Keratinocyte (primary cell): ENCODE results near the gene SLC22A9. TPM values are rescaled to one million over a fixed set of nuclear protein-coding genes. Genes with fewer than 3 reads are reported as not detected.

Source experiments
- DNase-seq: peaks from one replicate; pipeline ENCODE4 v3.0.0-alpha.2; 2011; ENCODE audit warnings: low read depth, missing footprints, low spot score
- FAIRE-seq: peaks from 2 replicates; lab custom pipeline; 2011; peaks lifted over from hg19 to GRCh38; lab: Jason Lieb, UNC
- H2AFZ ChIP-seq: 2 replicates; pipeline ENCODE4 v1.6.0; 2012; ENCODE audit warnings: low read length, control low read depth, inconsistent platforms; ENCODE audit not compliant: control insufficient read depth
- H3K27ac ChIP-seq: 2 replicates; pipeline ENCODE4 v1.5.1; 2011; ENCODE audit warnings: low read length; ENCODE audit not compliant: control insufficient read depth, insufficient read depth
- H3K27me3 ChIP-seq: 3 replicates; pipeline ENCODE4 v1.6.0; 2011; ENCODE audit warnings: low read length; ENCODE audit not compliant: control insufficient read depth, insufficient read depth; ENCODE audit errors: extremely low read depth
- H3K36me3 ChIP-seq, 2 experiments: 2 replicates in 1 of 2; 3 replicates in 1 of 2; pipeline ENCODE4 v1.5.1; 2011; ENCODE audit warnings: low read length in 2 of 2, mild to moderate bottlenecking in 1 of 2; ENCODE audit not compliant: control insufficient read depth in 2 of 2, insufficient read depth in 2 of 2; ENCODE audit errors: extremely low read depth in 1 of 2
- H3K4me1 ChIP-seq: 3 replicates; pipeline ENCODE4 v1.5.1; 2011; ENCODE audit warnings: low read length; ENCODE audit not compliant: control insufficient read depth, insufficient read depth; ENCODE audit errors: extremely low read depth
- H3K4me2 ChIP-seq: 3 replicates; pipeline ENCODE4 v1.6.0; 2011; ENCODE audit warnings: low read depth, low read length; ENCODE audit not compliant: control insufficient read depth, insufficient read depth; ENCODE audit errors: extremely low read depth
- H3K4me3 ChIP-seq, 3 experiments: fragments of 200-600 bp in 1 of 3; sonication (generic) in 1 of 3; 2 replicates in 2 of 3; 3 replicates in 1 of 3; pipeline ENCODE4 v1.5.1; 2011 to 2016; ENCODE audit warnings: low read length in 3 of 3, mild to moderate bottlenecking in 3 of 3, control low read depth in 2 of 3, inconsistent platforms in 1 of 3, low read depth in 1 of 3, mixed read lengths in 1 of 3, mixed run types in 1 of 3, moderate library complexity in 1 of 3; ENCODE audit not compliant: control insufficient read depth in 2 of 3, insufficient read depth in 2 of 3; ENCODE audit errors: extremely low read depth in 1 of 3
- H3K79me2 ChIP-seq: 2 replicates; pipeline ENCODE4 v1.6.0; 2012; ENCODE audit warnings: low read length; ENCODE audit not compliant: control insufficient read depth, insufficient read depth
- H3K9ac ChIP-seq: 3 replicates; pipeline ENCODE4 v1.6.0; 2011; ENCODE audit warnings: low read length; ENCODE audit not compliant: control insufficient read depth, insufficient read depth; ENCODE audit errors: extremely low read depth
- H3K9me1 ChIP-seq: 3 replicates; pipeline ENCODE4 v1.6.0; 2011; ENCODE audit warnings: low read length; ENCODE audit not compliant: control insufficient read depth, insufficient read depth; ENCODE audit errors: extremely low read depth
- H3K9me3 ChIP-seq: 2 replicates; pipeline ENCODE4 v1.5.1; 2012; ENCODE audit warnings: low read depth, low read length; ENCODE audit not compliant: control insufficient read depth
- H4K20me1 ChIP-seq: 3 replicates; pipeline ENCODE4 v1.6.0; 2011; ENCODE audit warnings: low read length; ENCODE audit not compliant: control insufficient read depth, insufficient read depth; ENCODE audit errors: extremely low read depth
- CTCF ChIP-seq, 3 experiments: IDR thresholded peaks in 1 of 3; conservative IDR thresholded peaks in 1 of 3; optimal IDR thresholded peaks in 1 of 3; 2 replicates in 2 of 3; 3 replicates in 1 of 3; pipeline versions ENCODE3 to v1.5.1; 2011; ENCODE audit warnings: low read length in 3 of 3, mild to moderate bottlenecking in 3 of 3, moderate library complexity in 2 of 3, control low read depth in 1 of 3, inconsistent platforms in 1 of 3; ENCODE audit not compliant: insufficient read depth in 2 of 3; ENCODE audit errors: extremely low read depth in 1 of 3
- EZH2 ChIP-seq: IDR thresholded peaks from one replicate; pipeline ENCODE4 v1.6.1; 2012; ENCODE audit warnings: inconsistent platforms, mild to moderate bottlenecking, low read length, moderate library complexity
- dilution Hi-C: fragments of 300-500 bp; cut with MboI; formaldehyde crosslinking; loops from one replicate; pipeline ENCODE4 v1.7.0; 2020; ENCODE audit warnings: low sequenced_read_pairs; ENCODE audit not compliant: extremely low pct_ligation_motif_present
- polyA plus RNA-seq, 5 experiments: library from polyadenylated mRNA; depleted of rRNA in 3 of 5; stranded (reverse) in 3 of 5; stranded (forward) in 1 of 5; unstranded in 1 of 5; fragments of >200 nt; gene quantifications; 1 replicate in 1 of 5; 2 replicates in 3 of 5; 3 replicates in 1 of 5; pipeline versions ENCODE4 v1.2.1 to v1.2.3, GENCODE V29; 2011 to 2012; ENCODE audit warnings: missing spikeins in 2 of 5, low read depth in 1 of 5, low replicate concordance in 1 of 5

The SLC22A9 gene
- polyA plus RNA-seq, 1 donor (not counting 4 experiments of a cell fraction or from before 2014, with no cell fraction given) = not detected

- no peaks in the 10 kb centered on the region for H3K36me3 ChIP-seq
- H3K9me1 ChIP-seq = no peaks in the 10 kb centered on the region
- no peak for FAIRE-seq
- no peaks in the 10 kb centered on the region for H4K20me1 ChIP-seq
- DNase-seq = no peak
- H2AFZ ChIP-seq = no peak overlapping the region
- dilution Hi-C loops = no loop called here
- H3K4me3 ChIP-seq = no peak overlapping the region
- H3K79me2 ChIP-seq = no peaks in the 10 kb centered on the region
- H3K9ac ChIP-seq = no peak overlapping the region
- no peak overlapping the region for H3K27ac ChIP-seq
- H3K4me2 ChIP-seq = no peak overlapping the region
- no peaks in the 10 kb centered on the region for H3K27me3 ChIP-seq
- no peaks in the 10 kb centered on the region for H3K4me1 ChIP-seq
- H3K9me3 ChIP-seq = no peaks in the 10 kb centered on the region
- TF ChIP-seq CTCF (optimal IDR thresholded peaks at IDR 0.05 in 1 of 3, IDR thresholded peaks at IDR 0.05 in 1 of 3, conservative IDR thresholded peaks at IDR 0.05 in 1 of 3; ENCODE audit: extremely low read depth in 1 of 3, insufficient read depth in 2 of 3, low read length in 3 of 3) = no peak
- no peak for TF ChIP-seq EZH2
Observed at GRCh38 chr11:63405114-63405513, 35.5 kb downstream of the SLC22A9 start.

- Histone ChIP-seq H3K27ac (no peak overlapping the region), H3K27me3 (no peaks in the 10 kb centered on the region), H2AFZ (no peak overlapping the region), H3K9ac (no peak overlapping the region), H3K9me1 (no peaks in the 10 kb centered on the region), H3K4me2 (no peak overlapping the region), H3K36me3 (no peaks in the 10 kb centered on the region), H3K79me2 (no peaks in the 10 kb centered on the region), H3K4me3 (no peak overlapping the region), H3K9me3 (no peaks in the 10 kb centered on the region), H3K4me1 (no peaks in the 10 kb centered on the region), H4K20me1 (no peaks in the 10 kb centered on the region)
- TF ChIP-seq CTCF (optimal IDR thresholded peaks at IDR 0.05 in 1 of 3, IDR thresholded peaks at IDR 0.05 in 1 of 3, conservative IDR thresholded peaks at IDR 0.05 in 1 of 3; ENCODE audit: extremely low read depth in 1 of 3, insufficient read depth in 2 of 3, low read length in 3 of 3) (no peak), EZH2 (no peak)
- dilution Hi-C loops = no loop called here
- no peak for FAIRE-seq
- no peak for DNase-seq
Observed at GRCh38 chr11:63406458-63406857, 36.9 kb downstream of the SLC22A9 start.
